Breast epithelium (tissue), 3 donors: ENCODE results near the gene NDOR1.

Source experiments
- POLR2A ChIP-seq: fragments of 450-650 bp; IDR thresholded peaks from one replicate; pipeline ENCODE4 v1.6.1; 2016; ENCODE audit warnings: antibody characterized with exemption, mild to moderate bottlenecking, moderate library complexity
- POLR2AphosphoS5 ChIP-seq, 3 donors: sonication (generic); formaldehyde crosslinking; IDR thresholded peaks; one replicate each; pipeline ENCODE4 v1.6.1; 2017; ENCODE audit warnings: antibody characterized with exemption in 3 of 3
- TF ChIP-seq, protein P1 (sequence below), 3 donors: fragments of 450-650 bp; IDR thresholded peaks; one replicate each; pipeline ENCODE4 v1.5.1; 2016 to 2017; ENCODE audit warnings: antibody characterized with exemption in 3 of 3, mild to moderate bottlenecking in 3 of 3, moderate library complexity in 3 of 3

DNA sequence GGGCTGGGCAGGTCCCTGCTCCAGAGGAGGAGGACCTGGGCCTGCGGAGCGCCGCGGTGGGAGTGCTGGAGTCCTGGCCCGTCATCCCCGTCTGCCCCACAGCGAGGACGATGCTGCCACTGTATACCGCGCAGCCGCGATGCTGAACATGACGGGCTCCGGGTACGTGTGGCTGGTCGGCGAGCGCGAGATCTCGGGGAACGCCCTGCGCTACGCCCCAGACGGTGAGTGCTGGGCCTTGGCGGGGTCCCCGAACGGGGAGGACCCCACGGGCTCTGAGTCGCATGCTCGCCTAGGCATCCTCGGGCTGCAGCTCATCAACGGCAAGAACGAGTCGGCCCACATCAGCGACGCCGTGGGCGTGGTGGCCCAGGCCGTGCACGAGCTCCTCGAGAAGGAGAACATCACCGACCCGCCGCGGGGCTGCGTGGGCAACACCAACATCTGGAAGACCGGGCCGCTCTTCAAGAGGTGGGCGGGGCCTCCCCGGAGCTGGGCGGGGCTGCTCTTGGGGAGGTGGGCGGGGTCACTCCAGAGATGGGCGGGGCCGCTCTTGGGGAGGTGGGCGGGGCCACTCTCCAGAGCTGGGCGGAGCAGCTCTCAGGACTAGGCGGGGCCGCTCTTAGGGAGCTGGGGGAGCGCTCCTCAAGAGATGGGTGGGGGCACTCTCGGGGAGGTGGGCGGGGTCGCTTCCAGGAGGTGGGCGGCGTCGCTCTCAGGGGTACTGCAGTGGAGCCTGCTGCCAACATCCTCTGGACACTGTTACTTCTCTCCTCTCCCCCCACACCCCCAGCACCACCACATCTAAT, 48.7 kb upstream of the NDOR1 start:
- TF ChIP-seq POLR2A (no peak), POLR2AphosphoS5 (IDR thresholded peaks at IDR 0.05) (no peak)
- TF ChIP-seq, protein P1, sequence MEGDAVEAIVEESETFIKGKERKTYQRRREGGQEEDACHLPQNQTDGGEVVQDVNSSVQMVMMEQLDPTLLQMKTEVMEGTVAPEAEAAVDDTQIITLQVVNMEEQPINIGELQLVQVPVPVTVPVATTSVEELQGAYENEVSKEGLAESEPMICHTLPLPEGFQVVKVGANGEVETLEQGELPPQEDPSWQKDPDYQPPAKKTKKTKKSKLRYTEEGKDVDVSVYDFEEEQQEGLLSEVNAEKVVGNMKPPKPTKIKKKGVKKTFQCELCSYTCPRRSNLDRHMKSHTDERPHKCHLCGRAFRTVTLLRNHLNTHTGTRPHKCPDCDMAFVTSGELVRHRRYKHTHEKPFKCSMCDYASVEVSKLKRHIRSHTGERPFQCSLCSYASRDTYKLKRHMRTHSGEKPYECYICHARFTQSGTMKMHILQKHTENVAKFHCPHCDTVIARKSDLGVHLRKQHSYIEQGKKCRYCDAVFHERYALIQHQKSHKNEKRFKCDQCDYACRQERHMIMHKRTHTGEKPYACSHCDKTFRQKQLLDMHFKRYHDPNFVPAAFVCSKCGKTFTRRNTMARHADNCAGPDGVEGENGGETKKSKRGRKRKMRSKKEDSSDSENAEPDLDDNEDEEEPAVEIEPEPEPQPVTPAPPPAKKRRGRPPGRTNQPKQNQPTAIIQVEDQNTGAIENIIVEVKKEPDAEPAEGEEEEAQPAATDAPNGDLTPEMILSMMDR (IDR thresholded peaks at IDR 0.05): no peak
